DND-41 (cell line): ENCODE measurements around the gene SLC2A13.

Source experiments
- ATAC-seq: fragments of 200-7000 bp; cut with Tn5 transposase; 3 replicates; pipeline ENCODE4 v1.9.1; 2021; ENCODE audit warnings: low read depth; ENCODE audit not compliant: insufficient read depth
- DNase-seq: peaks from one replicate; pipeline ENCODE4 v3.0.0-alpha.2; 2020
- H2AFZ ChIP-seq: 2 replicates; pipeline ENCODE4 v1.6.0; 2012; ENCODE audit warnings: low read depth, low read length
- H3K27ac ChIP-seq: 2 replicates; pipeline ENCODE4 v1.5.1; 2012; ENCODE audit warnings: low read length, inconsistent platforms
- H3K27me3 ChIP-seq: fragments of 200-600 bp; sonication (generic); 2 replicates; pipeline ENCODE4 v1.6.0; 2012; ENCODE audit warnings: low read length, mild to moderate bottlenecking, inconsistent platforms; ENCODE audit not compliant: insufficient read depth, poor library complexity
- H3K36me3 ChIP-seq: 2 replicates; pipeline ENCODE4 v1.5.1; 2012; ENCODE audit warnings: low read length, inconsistent platforms; ENCODE audit not compliant: insufficient read depth
- H3K4me1 ChIP-seq: 2 replicates; pipeline ENCODE4 v1.5.1; 2012; ENCODE audit warnings: mild to moderate bottlenecking, low read length; ENCODE audit not compliant: insufficient read depth
- H3K4me2 ChIP-seq: 2 replicates; pipeline ENCODE4 v1.6.0; 2012; ENCODE audit warnings: mild to moderate bottlenecking, moderate library complexity, low read length, inconsistent platforms; ENCODE audit not compliant: insufficient read depth
- H3K4me3 ChIP-seq, 2 experiments: fragments of 200-600 bp in 1 of 2; shearing (Covaris generic) in 1 of 2; 2 replicates each; pipeline ENCODE4 v1.5.1; 2012 to 2016; ENCODE audit warnings: inconsistent platforms in 2 of 2, low read length in 2 of 2, mild to moderate bottlenecking in 2 of 2, low read depth in 1 of 2, moderate library complexity in 1 of 2
- H3K79me2 ChIP-seq: 2 replicates; pipeline ENCODE4 v1.6.0; 2012; ENCODE audit warnings: low read length, inconsistent platforms; ENCODE audit not compliant: insufficient read depth
- H3K9ac ChIP-seq: 2 replicates; pipeline ENCODE4 v1.6.0; 2012; ENCODE audit warnings: low read depth, mild to moderate bottlenecking, inconsistent platforms, low read length, moderate library complexity
- H3K9me3 ChIP-seq: 2 replicates; pipeline ENCODE4 v1.5.1; 2012; ENCODE audit warnings: low read length, moderate library complexity, mild to moderate bottlenecking, inconsistent platforms; ENCODE audit not compliant: insufficient read depth, severe bottlenecking
- H4K20me1 ChIP-seq: 2 replicates; pipeline ENCODE4 v1.6.0; 2012; ENCODE audit warnings: low read length; ENCODE audit not compliant: insufficient read depth
- CTCF ChIP-seq: IDR thresholded peaks from 2 replicates; pipeline ENCODE4 v1.5.1; 2012; ENCODE audit warnings: borderline replicate concordance, low read length, moderate library complexity, mild to moderate bottlenecking; ENCODE audit not compliant: poor library complexity, severe bottlenecking; ENCODE audit errors: extremely low read depth
- EZH2 ChIP-seq: IDR thresholded peaks from 3 replicates; pipeline ENCODE4 v1.6.1; 2012; ENCODE audit warnings: borderline replicate concordance, low read depth, mild to moderate bottlenecking, moderate library complexity, low read length, inconsistent platforms; ENCODE audit not compliant: severe bottlenecking

The SLC2A13 gene

GRCh38 chr12:39920647-39921046 is 185.2 kb downstream of the SLC2A13 start:
- TF ChIP-seq CTCF = no peak

GRCh38 chr12:39920222-39920621 is 185.7 kb downstream of the SLC2A13 start:
- no peak for TF ChIP-seq EZH2
- TF ChIP-seq CTCF = no peak
- no peak overlapping the region for H3K9ac ChIP-seq
- H3K9me3 ChIP-seq = no peaks in the 10 kb centered on the region
- no peaks in the 10 kb centered on the region for H3K79me2 ChIP-seq
- H2AFZ ChIP-seq = no peak overlapping the region
- H3K27me3 ChIP-seq = no peaks in the 10 kb centered on the region
- H3K4me1 ChIP-seq = no peaks in the 10 kb centered on the region
- H3K4me2 ChIP-seq = no peak overlapping the region
- no peak for DNase-seq
- H4K20me1 ChIP-seq = no peaks in the 10 kb centered on the region
- H3K27ac ChIP-seq = no peak overlapping the region
- no peak for ATAC-seq
- no peak overlapping the region for H3K4me3 ChIP-seq
- no peaks in the 10 kb centered on the region for H3K36me3 ChIP-seq

More at GRCh38 chr12:39920647-39921046, 185.2 kb downstream of the SLC2A13 start:
- Histone ChIP-seq H3K4me3 (no peak overlapping the region), H3K4me1 (no peaks in the 10 kb centered on the region), H4K20me1 (no peaks in the 10 kb centered on the region), H3K9ac (no peak overlapping the region), H3K79me2 (no peaks in the 10 kb centered on the region), H3K4me2 (no peak overlapping the region), H3K27me3 (no peaks in the 10 kb centered on the region), H3K27ac (no peak overlapping the region), H2AFZ (no peak overlapping the region), H3K9me3 (no peaks in the 10 kb centered on the region), H3K36me3 (no peaks in the 10 kb centered on the region)
- ATAC-seq (no peak), DNase-seq (no peak)

GRCh38 chr12:39919790-39920189 is 186.1 kb downstream of the SLC2A13 start:
- TF ChIP-seq EZH2 = no peak
- TF ChIP-seq CTCF = no peak
- ATAC-seq = no peak

GRCh38 chr12:39915249-39915648 is 190.6 kb downstream of the SLC2A13 start:
- no peak for TF ChIP-seq CTCF
- Histone ChIP-seq H3K27ac (no peak overlapping the region), H4K20me1 (no peaks in the 10 kb centered on the region), H3K9ac (no peak overlapping the region), H3K79me2 (no peaks in the 10 kb centered on the region), H3K36me3 (no peaks in the 10 kb centered on the region), H3K4me1 (no peaks in the 10 kb centered on the region), H3K4me3 (no peak overlapping the region), H3K4me2 (no peak overlapping the region), H2AFZ (no peak overlapping the region), H3K27me3 (no peaks in the 10 kb centered on the region), H3K9me3 (no peaks in the 10 kb centered on the region)
- no peak for DNase-seq
- no peak for ATAC-seq

More at GRCh38 chr12:39919790-39920189, 186.1 kb downstream of the SLC2A13 start:
- Histone ChIP-seq H4K20me1 (no peaks in the 10 kb centered on the region), H3K4me1 (no peaks in the 10 kb centered on the region), H3K79me2 (no peaks in the 10 kb centered on the region), H3K27ac (no peak overlapping the region), H3K4me2 (no peak overlapping the region), H3K27me3 (no peaks in the 10 kb centered on the region), H3K9me3 (no peaks in the 10 kb centered on the region), H3K9ac (no peak overlapping the region), H2AFZ (no peak overlapping the region), H3K4me3 (no peak overlapping the region), H3K36me3 (no peaks in the 10 kb centered on the region)
- DNase-seq = no peak
